ENCODE data around the gene HILPDA.

The HILPDA gene

GRCh38 chr7:128420773-128421172 lies 34.9 kb upstream of the HILPDA start:
- H3K27me3 ChIP-seq (ENCODE audit: control insufficient read depth, insufficient read depth, low read length), result no peaks in the 10 kb centered on the region
- no peak overlapping the region for H3K27ac ChIP-seq (ENCODE audit: low read depth, low read length)
- no peak overlapping the region for H3K4me3 ChIP-seq (ENCODE audit: low read length)
- no peak overlapping the region for H3K9ac ChIP-seq (ENCODE audit: low read length)
- no peaks in the 10 kb centered on the region for H3K4me1 ChIP-seq (ENCODE audit: control insufficient read depth, insufficient read depth, low read length)
- no peaks in the 10 kb centered on the region for H3K36me3 ChIP-seq (ENCODE audit: control insufficient read depth, insufficient read depth, low read length)

GRCh38 chr7:128421384-128421783 lies 34.3 kb upstream of the HILPDA start:
- Histone ChIP-seq H3K27ac (ENCODE audit: low read depth, low read length) (no peak overlapping the region), H3K9ac (ENCODE audit: low read length) (no peak overlapping the region), H3K4me1 (ENCODE audit: control insufficient read depth, insufficient read depth, low read length) (no peaks in the 10 kb centered on the region)

GRCh38 chr7:128422037-128422436 lies 33.6 kb upstream of the HILPDA start:
- Histone ChIP-seq H3K36me3 (ENCODE audit: control insufficient read depth, insufficient read depth, low read length) (no peaks in the 10 kb centered on the region), H3K9ac (ENCODE audit: low read length) (no peak overlapping the region), H3K4me1 (ENCODE audit: control insufficient read depth, insufficient read depth, low read length) (no peaks in the 10 kb centered on the region), H3K27me3 (ENCODE audit: control insufficient read depth, insufficient read depth, low read length) (no peaks in the 10 kb centered on the region), H3K4me3 (ENCODE audit: low read length) (no peak overlapping the region), H3K27ac (ENCODE audit: low read depth, low read length) (no peak overlapping the region)

More at GRCh38 chr7:128421384-128421783, 34.3 kb upstream of the HILPDA start:
- H3K36me3 ChIP-seq (ENCODE audit: control insufficient read depth, insufficient read depth, low read length), result no peaks in the 10 kb centered on the region
- no peak overlapping the region for H3K4me3 ChIP-seq (ENCODE audit: low read length)
- H3K27me3 ChIP-seq (ENCODE audit: control insufficient read depth, insufficient read depth, low read length), result no peaks in the 10 kb centered on the region

GRCh38 chr7:128422842-128423241 lies 32.8 kb upstream of the HILPDA start:
- H3K36me3 ChIP-seq (ENCODE audit: control insufficient read depth, insufficient read depth, low read length), result no peaks in the 10 kb centered on the region
- no peaks in the 10 kb centered on the region for H3K27me3 ChIP-seq (ENCODE audit: control insufficient read depth, insufficient read depth, low read length)
- no peak overlapping the region for H3K4me3 ChIP-seq (ENCODE audit: low read length)
- no peak overlapping the region for H3K9ac ChIP-seq (ENCODE audit: low read length)
- H3K4me1 ChIP-seq (ENCODE audit: control insufficient read depth, insufficient read depth, low read length), result no peaks in the 10 kb centered on the region
- H3K27ac ChIP-seq (ENCODE audit: low read depth, low read length), result no peak overlapping the region

GRCh38 chr7:128424686-128425275 lies 30.9 kb upstream of the HILPDA start:
- H3K27ac ChIP-seq (ENCODE audit: low read depth, low read length), result no peak overlapping the region
- no peak overlapping the region for H3K4me3 ChIP-seq (ENCODE audit: low read length)
- H3K9ac ChIP-seq (ENCODE audit: low read length), result no peak overlapping the region
- H3K27me3 ChIP-seq (ENCODE audit: control insufficient read depth, insufficient read depth, low read length), result no peaks in the 10 kb centered on the region
- no peaks in the 10 kb centered on the region for H3K36me3 ChIP-seq (ENCODE audit: control insufficient read depth, insufficient read depth, low read length)
- H3K4me1 ChIP-seq (ENCODE audit: control insufficient read depth, insufficient read depth, low read length), result no peaks in the 10 kb centered on the region

- Histone ChIP-seq H3K4me3 (ENCODE audit: low read length) (no peak overlapping the region), H3K27me3 (ENCODE audit: control insufficient read depth, insufficient read depth, low read length) (no peaks in the 10 kb centered on the region), H3K27ac (ENCODE audit: low read depth, low read length) (no peak overlapping the region), H3K4me1 (ENCODE audit: control insufficient read depth, insufficient read depth, low read length) (no peaks in the 10 kb centered on the region), H3K36me3 (ENCODE audit: control insufficient read depth, insufficient read depth, low read length) (no peaks in the 10 kb centered on the region), H3K9ac (ENCODE audit: low read length) (no peak overlapping the region)
Measured at GRCh38 chr7:128425850-128426249, 29.8 kb upstream of the HILPDA start.

GRCh38 chr7:128427289-128427891 lies 28.3 kb upstream of the HILPDA start:
- H3K27ac ChIP-seq (ENCODE audit: low read depth, low read length), result no peak overlapping the region
- H3K4me1 ChIP-seq (ENCODE audit: control insufficient read depth, insufficient read depth, low read length), result no peaks in the 10 kb centered on the region
- H3K9ac ChIP-seq (ENCODE audit: low read length), result no peak overlapping the region
- no peaks in the 10 kb centered on the region for H3K27me3 ChIP-seq (ENCODE audit: control insufficient read depth, insufficient read depth, low read length)
- H3K4me3 ChIP-seq (ENCODE audit: low read length), result no peak overlapping the region
- no peaks in the 10 kb centered on the region for H3K36me3 ChIP-seq (ENCODE audit: control insufficient read depth, insufficient read depth, low read length)

- Histone ChIP-seq H3K27ac (ENCODE audit: low read depth, low read length) (no peak overlapping the region), H3K36me3 (ENCODE audit: control insufficient read depth, insufficient read depth, low read length) (no peaks in the 10 kb centered on the region), H3K4me3 (ENCODE audit: low read length) (no peak overlapping the region), H3K4me1 (ENCODE audit: control insufficient read depth, insufficient read depth, low read length) (no peaks in the 10 kb centered on the region), H3K9ac (ENCODE audit: low read length) (no peak overlapping the region), H3K27me3 (ENCODE audit: control insufficient read depth, insufficient read depth, low read length) (no peaks in the 10 kb centered on the region)
Measured at GRCh38 chr7:128430207-128430606, 25.5 kb upstream of the HILPDA start.

GRCh38 chr7:128431221-128431620 lies 24.5 kb upstream of the HILPDA start:
- Histone ChIP-seq H3K27me3 (ENCODE audit: control insufficient read depth, insufficient read depth, low read length) (no peaks in the 10 kb centered on the region), H3K9ac (ENCODE audit: low read length) (no peak overlapping the region), H3K4me1 (ENCODE audit: control insufficient read depth, insufficient read depth, low read length) (no peaks in the 10 kb centered on the region), H3K27ac (ENCODE audit: low read depth, low read length) (no peak overlapping the region), H3K4me3 (ENCODE audit: low read length) (no peak overlapping the region), H3K36me3 (ENCODE audit: control insufficient read depth, insufficient read depth, low read length) (no peaks in the 10 kb centered on the region)

GRCh38 chr7:128431754-128432153 lies 23.9 kb upstream of the HILPDA start:
- Histone ChIP-seq H3K9ac (ENCODE audit: low read length) (no peak overlapping the region), H3K4me1 (ENCODE audit: control insufficient read depth, insufficient read depth, low read length) (no peaks in the 10 kb centered on the region), H3K27me3 (ENCODE audit: control insufficient read depth, insufficient read depth, low read length) (no peaks in the 10 kb centered on the region), H3K27ac (ENCODE audit: low read depth, low read length) (no peak overlapping the region), H3K4me3 (ENCODE audit: low read length) (no peak overlapping the region), H3K36me3 (ENCODE audit: control insufficient read depth, insufficient read depth, low read length) (no peaks in the 10 kb centered on the region)

GRCh38 chr7:128434413-128435326 lies 21.0 kb upstream of the HILPDA start:
- Histone ChIP-seq H3K27me3 (ENCODE audit: control insufficient read depth, insufficient read depth, low read length) (no peaks in the 10 kb centered on the region), H3K27ac (ENCODE audit: low read depth, low read length) (no peak overlapping the region), H3K4me3 (ENCODE audit: low read length) (no peak overlapping the region), H3K9ac (ENCODE audit: low read length) (no peak overlapping the region), H3K36me3 (ENCODE audit: control insufficient read depth, insufficient read depth, low read length) (no peaks in the 10 kb centered on the region), H3K4me1 (ENCODE audit: control insufficient read depth, insufficient read depth, low read length) (no peaks in the 10 kb centered on the region)

- H3K27ac ChIP-seq (ENCODE audit: low read depth, low read length), result no peak overlapping the region
- no peak overlapping the region for H3K4me3 ChIP-seq (ENCODE audit: low read length)
- H3K36me3 ChIP-seq (ENCODE audit: control insufficient read depth, insufficient read depth, low read length), result no peaks in the 10 kb centered on the region
- no peaks in the 10 kb centered on the region for H3K27me3 ChIP-seq (ENCODE audit: control insufficient read depth, insufficient read depth, low read length)
- H3K4me1 ChIP-seq (ENCODE audit: control insufficient read depth, insufficient read depth, low read length), result no peaks in the 10 kb centered on the region
- H3K9ac ChIP-seq (ENCODE audit: low read length), result no peak overlapping the region
Measured at GRCh38 chr7:128435327-128435686, 20.4 kb upstream of the HILPDA start.

Measured in rectal smooth muscle tissue (tissue), 1 donor.